ENCODE measurements around the gene TECPR2.

DNA sequence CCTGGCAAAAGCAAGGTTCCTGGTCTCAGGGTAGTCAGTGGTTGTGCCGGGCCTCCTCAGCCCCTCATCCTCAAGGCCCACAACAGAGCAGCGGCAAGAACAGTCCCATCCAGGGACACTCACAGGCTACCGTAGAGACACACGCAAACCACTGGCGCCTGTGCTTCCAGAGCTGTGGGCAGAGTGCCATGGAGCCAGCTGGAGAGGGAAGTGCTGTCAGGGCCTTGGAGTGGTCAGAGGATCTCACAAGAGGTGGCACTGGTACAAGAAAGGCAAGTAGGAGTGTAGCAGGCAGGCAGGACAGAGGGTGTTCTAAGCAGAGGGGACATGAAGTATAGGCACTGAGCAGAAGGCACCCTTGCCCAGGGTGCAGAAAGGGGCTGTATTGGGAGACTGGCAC, 112.2 kb downstream of the TECPR2 start:
- TF ChIP-seq, protein P1, sequence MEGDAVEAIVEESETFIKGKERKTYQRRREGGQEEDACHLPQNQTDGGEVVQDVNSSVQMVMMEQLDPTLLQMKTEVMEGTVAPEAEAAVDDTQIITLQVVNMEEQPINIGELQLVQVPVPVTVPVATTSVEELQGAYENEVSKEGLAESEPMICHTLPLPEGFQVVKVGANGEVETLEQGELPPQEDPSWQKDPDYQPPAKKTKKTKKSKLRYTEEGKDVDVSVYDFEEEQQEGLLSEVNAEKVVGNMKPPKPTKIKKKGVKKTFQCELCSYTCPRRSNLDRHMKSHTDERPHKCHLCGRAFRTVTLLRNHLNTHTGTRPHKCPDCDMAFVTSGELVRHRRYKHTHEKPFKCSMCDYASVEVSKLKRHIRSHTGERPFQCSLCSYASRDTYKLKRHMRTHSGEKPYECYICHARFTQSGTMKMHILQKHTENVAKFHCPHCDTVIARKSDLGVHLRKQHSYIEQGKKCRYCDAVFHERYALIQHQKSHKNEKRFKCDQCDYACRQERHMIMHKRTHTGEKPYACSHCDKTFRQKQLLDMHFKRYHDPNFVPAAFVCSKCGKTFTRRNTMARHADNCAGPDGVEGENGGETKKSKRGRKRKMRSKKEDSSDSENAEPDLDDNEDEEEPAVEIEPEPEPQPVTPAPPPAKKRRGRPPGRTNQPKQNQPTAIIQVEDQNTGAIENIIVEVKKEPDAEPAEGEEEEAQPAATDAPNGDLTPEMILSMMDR (conservative IDR thresholded peaks at IDR 0.05) = no peak
- TF ChIP-seq EZH2 (IDR thresholded peaks at IDR 0.05; ENCODE audit: low read depth) = no peak

Data from PC-9 (cell line).